HPDE6-E6E7 (cell line): ENCODE results near the gene CDH23.

Experiments
- DNase-seq: peaks from one replicate; pipeline ENCODE4 v3.0.0; 2011; ENCODE audit warnings: missing footprints; ENCODE audit errors: extremely low spot score

CDH23 gene

GRCh38 chr10:71622154-71622526 lies 225.4 kb downstream of the CDH23 start:
- DNase-seq, result peak; percentile 35

GRCh38 chr10:71622616-71623015 lies 225.9 kb downstream of the CDH23 start:
- no peak for DNase-seq

- DNase-seq, result peak; percentile 27
Observed at GRCh38 chr10:71623098-71623985, 226.6 kb downstream of the CDH23 start.

- DNase-seq, result no peak
Observed at GRCh38 chr10:71623986-71624291, 227.2 kb downstream of the CDH23 start.

- DNase-seq, result no peak
Observed at GRCh38 chr10:71625445-71626175, 228.9 kb downstream of the CDH23 start.

- no peak for DNase-seq
Observed at GRCh38 chr10:71627230-71627939, 230.7 kb downstream of the CDH23 start.

GRCh38 chr10:71627956-71628355 lies 231.2 kb downstream of the CDH23 start:
- DNase-seq, result no peak

- DNase-seq, result no peak
Observed at GRCh38 chr10:71629131-71629530, 232.4 kb downstream of the CDH23 start.

- no peak for DNase-seq
Observed at GRCh38 chr10:71630168-71630567, 233.4 kb downstream of the CDH23 start.

GRCh38 chr10:71631007-71631861 lies 234.5 kb downstream of the CDH23 start:
- no peak for DNase-seq

GRCh38 chr10:71632200-71632820 lies 235.6 kb downstream of the CDH23 start:
- DNase-seq, result no peak

GRCh38 chr10:71632896-71633600 lies 236.3 kb downstream of the CDH23 start:
- DNase-seq, result no peak

GRCh38 chr10:71633920-71634319 lies 237.2 kb downstream of the CDH23 start:
- DNase-seq, result no peak

GRCh38 chr10:71634531-71635164 lies 237.9 kb downstream of the CDH23 start:
- no peak for DNase-seq

- DNase-seq, result no peak
Observed at GRCh38 chr10:71635251-71635866, 238.6 kb downstream of the CDH23 start.

- no peak for DNase-seq
Observed at GRCh38 chr10:71635867-71636266, 239.1 kb downstream of the CDH23 start.

- DNase-seq, result no peak
Observed at GRCh38 chr10:71636588-71636987, 239.9 kb downstream of the CDH23 start.

- no peak for DNase-seq
Observed at GRCh38 chr10:71637305-71637704, 240.6 kb downstream of the CDH23 start.

- no peak for DNase-seq
Observed at GRCh38 chr10:71638064-71638821, 241.5 kb downstream of the CDH23 start.
